Dedifferentiated amniotic fluid mesenchymal stem cell (primary cell): ENCODE measurements around the gene TFEB.

Experiments
- DNase-seq: peaks from one replicate; pipeline ENCODE4 v3.0.0-alpha.2; 2016; ENCODE audit errors: extremely low spot score

TFEB gene

GRCh38 chr6:41652866-41653652 is 82.3 kb downstream of the TFEB start:
- no peak for DNase-seq

DNA sequence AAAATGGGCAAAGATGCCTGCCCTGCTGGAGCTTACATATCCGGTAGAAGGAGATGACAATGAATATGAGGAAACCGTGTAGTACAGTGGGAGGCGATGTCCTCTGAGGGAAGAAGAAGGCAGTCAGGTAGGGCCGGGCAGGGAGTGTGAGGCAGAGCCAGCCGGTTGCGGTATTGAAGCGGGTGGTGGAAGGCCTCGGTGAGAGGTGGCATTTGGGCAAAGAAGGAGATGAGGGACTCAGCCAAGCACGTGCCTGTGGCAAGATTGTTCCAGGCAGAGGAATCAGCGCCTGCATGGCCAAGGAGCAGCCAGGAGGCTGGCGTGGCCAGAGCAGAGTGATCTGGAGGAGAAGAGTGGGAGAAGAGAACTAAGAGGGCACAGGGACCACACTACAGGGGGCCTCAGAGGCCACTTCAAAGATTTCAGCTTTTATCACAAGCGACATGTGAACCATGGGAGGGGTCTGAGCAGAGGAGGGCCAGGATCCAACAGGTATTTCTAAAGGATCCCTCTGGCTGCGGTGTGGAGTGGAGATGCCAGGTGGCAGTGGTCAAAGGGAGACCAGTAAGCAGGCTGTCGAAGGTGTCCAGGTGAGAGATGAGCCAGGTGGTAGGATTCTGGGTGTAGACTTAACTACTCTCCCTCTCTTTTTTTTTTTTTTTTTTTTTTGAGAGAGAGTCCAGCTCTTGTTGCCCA is 83.3 kb downstream of the TFEB start:
- DNase-seq, result no peak

DNA sequence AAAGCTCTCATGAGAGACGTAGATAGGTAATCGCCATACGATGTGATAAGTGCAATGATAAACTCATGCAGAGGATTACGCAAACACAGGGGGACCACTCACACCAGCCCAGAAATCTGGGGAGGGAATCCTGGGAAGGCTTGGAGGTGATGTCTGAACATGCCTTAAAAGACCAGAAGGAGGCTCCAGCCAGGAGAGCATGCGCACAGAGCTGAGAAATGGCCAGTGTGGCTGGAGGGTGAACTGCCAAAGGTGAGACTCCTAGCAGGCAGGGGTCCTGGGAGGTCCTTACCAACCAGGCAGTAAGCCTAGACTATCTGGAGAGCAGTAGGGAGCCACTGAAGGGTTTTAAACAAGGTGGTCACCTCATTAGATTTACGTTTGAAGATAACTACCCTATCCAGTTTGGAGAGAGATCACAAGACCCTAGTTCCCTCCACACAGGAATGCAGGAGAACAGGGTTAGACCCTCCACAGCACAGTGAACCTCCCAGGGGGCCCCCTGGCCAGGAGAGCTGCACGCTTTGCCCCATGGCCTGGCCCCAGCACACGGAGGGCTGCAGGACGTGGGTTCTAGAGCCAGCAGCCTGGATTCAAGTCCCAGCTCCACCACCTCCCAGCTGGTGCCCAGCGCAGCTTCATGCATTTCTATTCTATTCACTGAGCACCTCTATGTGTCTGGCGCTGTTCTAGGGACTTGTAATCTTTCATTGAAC is 84.0 kb downstream of the TFEB start:
- DNase-seq, result no peak

- no peak for DNase-seq
These were observed 85.3 kb downstream of the TFEB start for GRCh38 chr6:41650120-41650519.

GRCh38 chr6:41649596-41649995 is 85.8 kb downstream of the TFEB start:
- DNase-seq, result no peak

- no peak for DNase-seq
These were observed 86.5 kb downstream of the TFEB start for GRCh38 chr6:41648921-41649320.

DNA sequence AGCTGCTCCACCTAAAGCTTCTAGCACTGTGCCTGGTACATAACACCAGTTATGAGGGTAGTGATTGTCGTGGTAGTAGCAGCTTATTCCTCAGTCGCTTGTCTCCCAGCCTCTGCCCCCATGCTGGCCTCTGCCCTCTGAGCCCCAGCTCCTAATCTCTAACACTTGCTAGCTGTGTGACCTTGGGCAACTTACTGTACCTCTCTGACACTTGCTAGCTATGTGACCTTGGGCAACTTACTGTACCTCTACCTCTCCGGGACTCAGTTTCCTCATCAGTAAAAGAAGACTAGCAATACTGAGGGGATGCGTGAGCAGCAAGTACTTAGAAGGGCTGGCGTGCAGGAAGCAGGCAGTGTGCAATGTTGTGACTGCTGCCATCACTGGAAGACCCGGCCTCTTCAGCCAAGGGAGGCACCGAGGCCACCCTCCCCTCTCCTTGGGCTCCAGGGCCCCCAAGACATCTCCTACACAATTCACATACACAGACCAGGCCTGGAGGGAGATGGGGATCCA is 87.3 kb downstream of the TFEB start:
- DNase-seq, result no peak

DNA sequence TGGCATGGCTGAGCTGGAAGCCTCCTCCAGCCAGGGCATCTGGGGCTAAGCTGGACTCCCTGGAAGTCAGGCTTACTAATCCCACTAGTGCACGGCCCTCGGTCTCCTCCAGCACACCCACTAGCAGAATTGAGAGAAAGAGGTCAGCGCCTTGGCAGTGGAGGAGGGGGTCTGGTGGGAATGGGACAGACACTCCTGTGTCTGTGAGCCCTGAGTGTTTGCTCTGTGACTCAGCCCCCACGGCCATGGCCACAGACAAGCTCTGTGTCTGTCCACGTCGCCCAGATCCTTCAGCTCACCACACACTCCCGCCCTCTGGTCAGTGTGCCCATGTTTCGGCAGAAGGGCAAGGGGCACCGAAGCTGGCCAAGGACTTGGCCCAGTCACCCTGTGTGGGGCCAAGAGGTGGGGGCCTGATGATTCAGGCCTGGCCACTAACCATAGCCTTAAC is 88.3 kb downstream of the TFEB start:
- DNase-seq, result no peak

DNA sequence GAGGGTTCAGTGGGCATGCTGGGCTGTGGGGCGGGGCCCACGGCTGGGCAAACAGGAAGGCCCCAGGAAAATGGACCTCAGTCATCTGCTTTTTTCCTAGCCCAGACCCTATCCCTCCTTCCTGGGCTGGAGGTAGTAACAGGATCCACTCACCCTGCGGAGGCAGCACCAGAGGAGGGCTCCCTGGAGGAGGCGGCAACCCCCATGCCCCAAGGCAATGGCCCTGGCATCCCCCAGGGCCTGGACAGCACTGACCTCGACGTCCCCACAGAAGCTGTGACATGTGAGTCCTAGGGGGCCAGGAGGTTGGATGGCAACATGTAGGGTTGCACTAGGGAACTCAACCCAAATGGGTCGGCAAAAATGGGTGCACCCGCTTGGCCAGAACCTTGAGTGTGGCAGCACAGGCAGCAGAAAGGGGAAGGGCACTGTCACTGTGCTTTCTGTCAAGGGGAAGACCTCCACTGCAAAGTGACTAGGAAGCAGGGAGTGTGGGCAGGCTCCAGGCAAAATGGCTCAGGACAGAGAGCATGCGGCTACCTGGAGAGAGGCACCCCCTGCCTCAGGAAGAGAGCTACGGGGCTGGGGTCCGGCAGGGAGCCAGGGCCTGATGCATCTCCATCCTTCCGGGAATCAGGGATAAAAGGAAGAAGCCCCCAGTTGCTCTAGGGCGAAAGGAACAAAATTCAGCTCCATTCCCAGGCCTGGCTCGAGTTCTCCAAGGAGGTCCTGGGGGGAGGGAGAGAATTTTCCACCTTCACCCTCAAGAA is 89.2 kb downstream of the TFEB start:
- DNase-seq, result no peak

DNA sequence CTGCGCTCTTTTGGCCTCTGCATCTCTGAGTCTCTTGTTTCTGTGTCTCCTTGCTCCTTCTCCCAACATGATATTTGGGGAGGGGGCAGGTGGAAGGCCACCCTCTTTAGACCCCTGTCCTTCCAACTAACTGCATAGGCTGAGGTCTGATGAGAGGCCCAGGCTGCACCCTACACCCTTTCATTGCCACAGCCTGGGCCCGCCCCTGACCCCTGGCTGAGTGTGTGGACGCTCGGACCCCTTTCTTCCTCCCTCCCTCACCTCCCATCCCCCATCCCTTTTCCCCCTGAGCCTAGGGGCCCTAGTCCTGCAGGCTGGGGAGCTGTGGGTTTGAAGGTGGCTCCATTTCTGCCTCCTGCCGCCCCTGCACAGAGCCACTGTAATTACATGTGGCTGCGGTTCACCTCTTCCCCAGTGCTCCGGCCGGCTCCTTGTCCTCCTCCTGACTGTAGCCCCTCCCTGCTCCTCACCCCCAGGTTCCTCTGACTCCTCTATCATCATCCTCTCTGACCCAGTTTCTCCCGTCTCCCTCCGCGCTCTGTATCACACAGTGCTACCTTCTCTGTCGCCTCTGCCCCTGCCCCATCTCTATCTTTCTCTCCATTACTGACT is 90.3 kb downstream of the TFEB start:
- no peak for DNase-seq

DNA sequence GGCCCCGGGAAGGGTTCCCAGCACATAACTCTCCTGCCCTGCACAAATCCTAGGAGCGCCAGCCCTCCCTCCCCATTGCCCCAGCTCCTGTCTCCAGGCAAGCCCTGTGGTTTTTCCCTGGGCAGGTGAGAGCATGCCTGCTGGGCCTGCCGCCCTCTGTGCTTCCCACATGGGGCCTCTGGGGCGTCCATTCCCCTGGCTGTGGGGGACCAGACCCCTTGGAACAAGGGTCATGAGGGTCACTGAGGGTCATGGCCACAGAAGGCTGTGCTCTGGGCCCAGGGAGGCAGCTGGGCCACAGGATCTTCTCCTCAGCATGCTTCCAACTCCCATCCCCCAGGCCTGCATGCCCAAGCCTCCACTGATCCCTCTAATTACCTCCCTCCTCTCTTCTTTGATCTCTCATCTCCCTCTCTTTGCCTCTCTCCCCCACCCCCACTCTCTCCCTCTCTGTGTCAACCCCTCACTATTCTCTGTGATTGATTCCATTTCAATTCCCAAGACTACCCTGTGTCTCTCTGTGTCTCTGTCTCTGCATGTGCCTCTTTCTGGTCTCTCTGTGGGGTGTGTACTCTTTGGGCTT is 91.0 kb downstream of the TFEB start:
- no peak for DNase-seq

DNA sequence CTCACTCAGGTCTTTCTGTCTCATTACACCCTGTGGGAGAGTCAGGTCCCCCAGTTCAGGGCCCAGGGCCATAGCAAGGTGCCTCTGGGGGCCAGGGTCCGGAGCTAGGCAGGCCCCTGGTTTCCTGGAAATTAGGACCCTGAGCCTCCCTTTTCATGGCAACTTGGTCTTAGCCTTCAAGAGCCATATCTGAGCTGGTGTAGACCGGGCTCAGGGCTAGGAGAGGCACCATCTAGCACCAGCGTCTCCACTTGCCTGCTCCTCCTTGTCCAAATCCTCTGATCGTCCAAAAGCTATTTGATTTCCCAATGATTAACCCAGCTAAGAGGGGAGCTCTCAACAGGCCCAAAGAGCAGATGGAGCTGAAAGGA is 91.5 kb downstream of the TFEB start:
- no peak for DNase-seq

DNA sequence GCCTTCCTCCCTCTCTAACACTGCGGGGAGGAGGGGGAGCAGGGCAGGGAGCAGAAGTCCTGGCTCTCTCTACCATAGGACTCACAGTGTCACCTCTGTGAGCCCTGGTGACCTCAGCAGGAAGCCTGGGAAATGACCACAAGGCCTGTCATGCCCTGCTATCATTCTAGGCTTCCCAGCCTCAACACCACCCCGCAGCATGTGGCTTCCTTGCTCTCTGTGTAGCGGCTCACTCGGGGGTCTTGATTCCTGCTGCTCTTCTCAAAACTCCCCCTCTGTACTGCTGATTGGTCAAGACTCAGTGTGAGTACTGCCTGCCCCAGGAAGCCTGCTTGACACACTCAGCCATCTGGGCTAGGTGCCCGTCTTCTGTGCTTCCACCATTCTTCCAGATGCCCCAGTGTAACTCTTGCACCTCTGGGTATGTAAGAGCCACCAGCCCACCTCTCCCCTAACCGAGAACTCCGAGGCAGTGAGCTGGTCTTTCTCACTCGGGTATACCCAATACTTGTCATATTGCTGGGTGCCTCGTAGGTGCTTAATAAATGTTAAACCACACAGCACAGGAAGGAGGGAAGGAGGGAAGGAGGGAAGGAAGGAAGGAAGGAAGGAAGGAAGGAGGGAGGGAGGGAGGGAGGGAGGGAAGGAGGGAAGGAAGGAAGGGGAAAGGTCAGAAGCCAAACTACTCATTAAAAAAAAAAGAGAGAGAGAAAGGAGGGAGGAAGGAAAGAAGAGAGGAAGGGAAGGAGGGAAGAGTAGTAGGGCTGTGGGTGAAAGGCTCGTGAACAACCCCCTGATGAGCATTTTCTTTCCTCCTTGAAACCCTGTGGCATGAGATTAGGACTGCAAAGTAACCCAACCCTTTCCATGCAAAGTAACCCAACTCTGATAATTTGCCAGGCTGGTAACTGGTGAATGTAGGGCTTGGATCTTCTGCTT is 92.2 kb downstream of the TFEB start:
- DNase-seq, result no peak

- no peak for DNase-seq
These were observed 93.1 kb downstream of the TFEB start for GRCh38 chr6:41642090-41642959.

GRCh38 chr6:41641352-41641925 is 94.0 kb downstream of the TFEB start:
- DNase-seq, result no peak

DNA sequence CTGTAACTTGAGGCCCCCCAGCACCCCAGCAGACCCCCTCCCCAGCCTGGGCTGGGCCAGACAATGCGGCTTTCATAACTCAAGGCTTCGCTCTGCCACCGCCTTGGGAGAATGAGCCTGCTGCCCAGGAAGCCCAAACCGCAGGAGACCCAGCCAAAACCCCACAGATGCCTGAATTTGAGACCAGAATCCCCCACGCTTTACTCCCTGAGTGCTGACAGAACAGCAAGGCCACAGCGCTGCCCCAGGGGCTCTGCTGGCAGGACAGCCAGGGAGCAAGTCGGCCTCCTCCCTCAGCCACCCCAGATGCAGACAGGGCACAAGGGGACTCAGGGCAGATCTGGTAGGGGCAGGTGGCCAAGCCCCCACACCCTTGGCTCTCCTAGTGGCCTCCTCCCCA is 95.0 kb downstream of the TFEB start:
- no peak for DNase-seq

DNA sequence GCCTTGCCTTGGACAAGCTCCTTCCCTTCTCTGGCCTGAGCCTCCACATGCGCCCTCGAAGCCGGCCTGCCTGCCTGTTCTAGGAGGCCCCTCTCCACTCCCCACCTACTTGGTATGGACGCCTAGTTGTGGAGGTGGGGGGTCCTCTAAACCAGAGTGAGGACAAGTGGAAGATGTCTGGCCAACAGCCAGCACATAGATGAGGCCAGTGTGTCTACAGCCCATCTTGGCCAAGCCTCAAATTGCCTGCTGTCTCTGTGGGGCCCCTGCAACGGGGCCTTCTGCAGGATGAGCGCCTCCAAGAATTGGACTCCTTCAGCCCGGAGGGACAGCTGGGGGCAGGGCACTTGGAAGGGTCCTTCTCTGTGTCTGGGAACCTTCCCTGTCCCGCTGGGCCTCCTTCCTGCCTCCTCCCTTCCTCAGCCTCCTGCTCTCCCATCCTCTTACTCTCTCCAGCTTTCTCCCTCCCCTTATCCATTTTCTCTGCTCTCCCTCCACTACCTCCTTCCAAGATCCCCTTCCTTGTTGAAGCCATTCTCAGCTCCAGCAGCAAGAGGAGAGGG is 95.5 kb downstream of the TFEB start:
- no peak for DNase-seq
